ENCODE results near the gene LTBP1. TPM values are rescaled to one million over a fixed set of nuclear protein-coding genes. Genes with fewer than 3 reads are reported as not detected.

LTBP1 gene
- total and polyA plus RNA-seq, 7 experiments from 2014 or later, result 0.29 to 2.1 TPM; not detected in 5

- Mint-ChIP-seq H3K9me3 (peaks cover 0 to 3% (median 0%) of the 10 kb centered on the region in 11 donors), H3K27me3 (peaks cover 0 to 38% (median 5%) of the 10 kb centered on the region in 5 donors), H3K36me3 (no peaks in the 10 kb centered on the region), H3K4me1 (no peaks in the 10 kb centered on the region), H3K27ac (no peak overlapping the region), H3K4me3 (no peak overlapping the region)
- no peak overlapping the region for H3K27ac ChIP-seq (ENCODE audit: low read depth, low read length)
- no peaks in the 10 kb centered on the region for H3K4me1 ChIP-seq (ENCODE audit: control insufficient read depth in 2 of 2, insufficient read depth in 2 of 2, low read length in 2 of 2)
- H3K27me3 ChIP-seq (ENCODE audit: control insufficient read depth in 2 of 2, insufficient read depth in 2 of 2, low read length in 2 of 2), result no peaks in the 10 kb centered on the region
- intact Hi-C loops (cut with micrococcal nuclease), result loop anchor here in 1 of 2 donors (5.0 kb wide), 1 partner anchor 550 kb away; no protein-coding TSS in a partner anchor
- no peaks in the 10 kb centered on the region for H3K9me3 ChIP-seq (ENCODE audit: control insufficient read depth in 2 of 3, low read length in 3 of 3)
- no peak for DNase-seq
- no peak for ATAC-seq
- no peaks in the 10 kb centered on the region for H3K36me3 ChIP-seq (ENCODE audit: control insufficient read depth in 2 of 3, insufficient read depth in 3 of 3, low read length in 3 of 3)
- H3K4me3 ChIP-seq (ENCODE audit: low read length), result no peak overlapping the region
- POLR2A ChIA-PET, result no interaction called here
- CTCF ChIA-PET, result no interaction called here
Observed at GRCh38 chr2:33032245-33032644, 85.5 kb downstream of the LTBP1 start.

- Histone ChIP-seq H3K36me3 (ENCODE audit: control insufficient read depth in 2 of 3, insufficient read depth in 3 of 3, low read length in 3 of 3) (no peaks in the 10 kb centered on the region), H3K27me3 (ENCODE audit: control insufficient read depth in 2 of 2, insufficient read depth in 2 of 2, low read length in 2 of 2) (no peaks in the 10 kb centered on the region), H3K27ac (ENCODE audit: low read depth, low read length) (no peak overlapping the region), H3K4me1 (ENCODE audit: control insufficient read depth in 2 of 2, insufficient read depth in 2 of 2, low read length in 2 of 2) (no peaks in the 10 kb centered on the region), H3K4me3 (ENCODE audit: low read length) (no peak overlapping the region), H3K9me3 (ENCODE audit: control insufficient read depth in 2 of 3, low read length in 3 of 3) (no peaks in the 10 kb centered on the region)
- no peaks in the 10 kb centered on the region for H3K4me1 Mint-ChIP-seq
- ChIA-PET CTCF (no interaction called here), POLR2A (no interaction called here)
- H3K9me3 Mint-ChIP-seq, result no peaks in the 10 kb centered on the region
- no peak for DNase-seq
- H3K4me3 Mint-ChIP-seq, result no peak overlapping the region
- H3K27ac Mint-ChIP-seq, result no peak overlapping the region
- H3K27me3 Mint-ChIP-seq, result peaks cover 0 to 30% (median 5%) of the 10 kb centered on the region in 5 donors
- intact Hi-C loops (cut with micrococcal nuclease), result loop anchor here in 1 of 2 donors (5.0 kb wide), 1 partner anchor 549 kb away; no protein-coding TSS in a partner anchor
- H3K36me3 Mint-ChIP-seq, result no peaks in the 10 kb centered on the region
- ATAC-seq, result no peak
Observed at GRCh38 chr2:33033606-33034081, 86.9 kb downstream of the LTBP1 start.

- ATAC-seq (no peak), DNase-seq (no peak)
- Mint-ChIP-seq H3K36me3 (no peaks in the 10 kb centered on the region), H3K4me1 (no peaks in the 10 kb centered on the region), H3K4me3 (no peak overlapping the region), H3K9me3 (no peaks in the 10 kb centered on the region), H3K27ac (no peak overlapping the region), H3K27me3 (peaks cover 0 to 30% (median 5%) of the 10 kb centered on the region in 5 donors)
- H3K9me3 ChIP-seq (ENCODE audit: control insufficient read depth in 2 of 3, low read length in 3 of 3), result no peaks in the 10 kb centered on the region
- no peaks in the 10 kb centered on the region for H3K36me3 ChIP-seq (ENCODE audit: control insufficient read depth in 2 of 3, insufficient read depth in 3 of 3, low read length in 3 of 3)
- no peaks in the 10 kb centered on the region for H3K4me1 ChIP-seq (ENCODE audit: control insufficient read depth in 2 of 2, insufficient read depth in 2 of 2, low read length in 2 of 2)
- no peak overlapping the region for H3K27ac ChIP-seq (ENCODE audit: low read depth, low read length)
- intact Hi-C loops (cut with micrococcal nuclease), result loop anchor here in 1 of 2 donors (5.0 kb wide), 1 partner anchor 548 kb away; no protein-coding TSS in a partner anchor
- no peaks in the 10 kb centered on the region for H3K27me3 ChIP-seq (ENCODE audit: control insufficient read depth in 2 of 2, insufficient read depth in 2 of 2, low read length in 2 of 2)
- CTCF ChIA-PET, result no interaction called here
- no peak overlapping the region for H3K4me3 ChIP-seq (ENCODE audit: low read length)
- POLR2A ChIA-PET, result no interaction called here
Observed at GRCh38 chr2:33034784-33035183, 88.0 kb downstream of the LTBP1 start.

- no peaks in the 10 kb centered on the region for H3K9me3 Mint-ChIP-seq
- CTCF ChIA-PET, result no interaction called here
- Histone ChIP-seq H3K27ac (ENCODE audit: low read depth, low read length) (no peak overlapping the region), H3K4me1 (ENCODE audit: control insufficient read depth in 2 of 2, insufficient read depth in 2 of 2, low read length in 2 of 2) (no peaks in the 10 kb centered on the region), H3K4me3 (ENCODE audit: low read length) (no peak overlapping the region), H3K9me3 (ENCODE audit: control insufficient read depth in 2 of 3, low read length in 3 of 3) (no peaks in the 10 kb centered on the region), H3K27me3 (ENCODE audit: control insufficient read depth in 2 of 2, insufficient read depth in 2 of 2, low read length in 2 of 2) (no peaks in the 10 kb centered on the region), H3K36me3 (ENCODE audit: control insufficient read depth in 2 of 3, insufficient read depth in 3 of 3, low read length in 3 of 3) (no peaks in the 10 kb centered on the region)
- H3K27me3 Mint-ChIP-seq, result peaks cover 0 to 15% (median 6%) of the 10 kb centered on the region in 5 donors
- ATAC-seq (no peak), DNase-seq (no peak)
- H3K4me1 Mint-ChIP-seq, result no peaks in the 10 kb centered on the region
- POLR2A ChIA-PET, result no interaction called here
- H3K27ac Mint-ChIP-seq, result no peak overlapping the region
- intact Hi-C loops (cut with micrococcal nuclease), result no loop called here
- no peak overlapping the region for H3K4me3 Mint-ChIP-seq
- no peaks in the 10 kb centered on the region for H3K36me3 Mint-ChIP-seq
Observed at GRCh38 chr2:33038230-33038629, 91.5 kb downstream of the LTBP1 start.

DNA sequence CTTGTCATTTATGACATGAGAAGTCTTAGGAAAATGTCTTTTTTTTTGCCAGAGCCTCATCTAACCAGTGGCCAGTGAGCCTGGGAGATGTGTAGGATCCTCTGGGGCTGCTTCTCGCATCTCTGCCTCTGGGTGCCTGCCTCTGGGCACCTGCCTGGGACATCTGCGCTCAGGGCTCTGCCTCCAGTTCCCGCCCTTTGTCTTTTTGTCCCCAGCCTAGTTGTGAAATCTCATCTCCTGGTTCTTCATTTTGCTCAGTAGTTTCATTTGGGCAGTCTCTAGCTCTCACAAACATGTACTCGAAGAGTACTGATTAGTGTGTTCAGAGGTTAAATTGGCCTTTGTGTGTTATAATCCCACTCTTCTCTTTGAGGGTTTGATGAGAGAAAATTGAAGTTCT, 92.0 kb downstream of the LTBP1 start:
- CTCF ChIA-PET, result no interaction called here

GRCh38 chr2:33040541-33040940, 93.8 kb downstream of the LTBP1 start:
- no peaks in the 10 kb centered on the region for H3K4me1 Mint-ChIP-seq
- no peak overlapping the region for H3K4me3 Mint-ChIP-seq
- CTCF ChIA-PET, result no interaction called here

More for the DNA sequence above, 92.0 kb downstream of the LTBP1 start:
- no peaks in the 10 kb centered on the region for H3K27me3 ChIP-seq (ENCODE audit: control insufficient read depth in 2 of 2, insufficient read depth in 2 of 2, low read length in 2 of 2)
- Mint-ChIP-seq H3K27ac (no peak overlapping the region), H3K4me1 (no peaks in the 10 kb centered on the region), H3K9me3 (peaks cover 0 to 3% (median 0%) of the 10 kb centered on the region in 11 donors), H3K36me3 (no peaks in the 10 kb centered on the region), H3K4me3 (no peak overlapping the region), H3K27me3 (peaks cover 0 to 13% (median 6%) of the 10 kb centered on the region in 5 donors)
- no peak for ATAC-seq
- H3K4me1 ChIP-seq (ENCODE audit: control insufficient read depth in 2 of 2, insufficient read depth in 2 of 2, low read length in 2 of 2), result no peaks in the 10 kb centered on the region
- H3K27ac ChIP-seq (ENCODE audit: low read depth, low read length), result no peak overlapping the region
- no peak overlapping the region for H3K4me3 ChIP-seq (ENCODE audit: low read length)
- intact Hi-C loops (cut with micrococcal nuclease), result no loop called here
- POLR2A ChIA-PET, result no interaction called here
- no peaks in the 10 kb centered on the region for H3K36me3 ChIP-seq (ENCODE audit: control insufficient read depth in 2 of 3, insufficient read depth in 3 of 3, low read length in 3 of 3)
- no peaks in the 10 kb centered on the region for H3K9me3 ChIP-seq (ENCODE audit: control insufficient read depth in 2 of 3, low read length in 3 of 3)
- DNase-seq, result no peak

DNA sequence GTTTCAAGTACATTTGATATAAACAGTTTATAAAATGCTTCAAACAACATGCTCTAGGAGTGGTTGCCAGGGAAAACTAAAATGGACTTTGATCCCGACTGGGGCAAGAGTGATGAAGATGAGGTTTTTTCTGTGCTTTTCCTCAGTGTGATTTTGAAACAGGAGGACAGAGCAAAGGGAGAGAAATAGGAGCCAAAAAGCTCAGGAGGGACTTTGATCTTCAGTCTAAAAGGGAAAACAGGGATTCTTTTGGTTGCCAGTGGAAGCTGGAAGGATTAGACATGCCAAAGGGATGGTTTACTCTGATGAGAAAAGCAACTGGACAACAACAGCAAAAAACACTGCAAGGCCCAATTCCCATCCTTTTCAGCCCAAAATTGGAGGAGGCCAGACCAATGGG, 95.5 kb downstream of the LTBP1 start:
- Mint-ChIP-seq H3K27ac (no peak overlapping the region), H3K36me3 (no peaks in the 10 kb centered on the region), H3K9me3 (peaks cover 0 to 3% (median 0%) of the 10 kb centered on the region in 11 donors), H3K4me3 (no peak overlapping the region), H3K27me3 (peaks cover 2 to 8% (median 5%) of the 10 kb centered on the region in 5 donors), H3K4me1 (no peaks in the 10 kb centered on the region)
- Histone ChIP-seq H3K4me1 (ENCODE audit: control insufficient read depth in 2 of 2, insufficient read depth in 2 of 2, low read length in 2 of 2) (no peaks in the 10 kb centered on the region), H3K27ac (ENCODE audit: low read depth, low read length) (no peak overlapping the region), H3K9me3 (ENCODE audit: control insufficient read depth in 2 of 3, low read length in 3 of 3) (no peaks in the 10 kb centered on the region), H3K36me3 (ENCODE audit: control insufficient read depth in 2 of 3, insufficient read depth in 3 of 3, low read length in 3 of 3) (no peaks in the 10 kb centered on the region), H3K27me3 (ENCODE audit: control insufficient read depth in 2 of 2, insufficient read depth in 2 of 2, low read length in 2 of 2) (no peaks in the 10 kb centered on the region), H3K4me3 (ENCODE audit: low read length) (no peak overlapping the region)
- ATAC-seq (no peak), DNase-seq (no peak)
- POLR2A ChIA-PET, result no interaction called here
- intact Hi-C loops (cut with micrococcal nuclease), result no loop called here
- CTCF ChIA-PET, result no interaction called here

More at GRCh38 chr2:33040541-33040940, 93.8 kb downstream of the LTBP1 start:
- DNase-seq, result no peak
- H3K27ac ChIP-seq (ENCODE audit: low read depth, low read length), result no peak overlapping the region
- H3K9me3 ChIP-seq (ENCODE audit: control insufficient read depth in 2 of 3, low read length in 3 of 3), result no peaks in the 10 kb centered on the region
- H3K36me3 ChIP-seq (ENCODE audit: control insufficient read depth in 2 of 3, insufficient read depth in 3 of 3, low read length in 3 of 3), result no peaks in the 10 kb centered on the region
- H3K27me3 ChIP-seq (ENCODE audit: control insufficient read depth in 2 of 2, insufficient read depth in 2 of 2, low read length in 2 of 2), result no peaks in the 10 kb centered on the region
- H3K27ac Mint-ChIP-seq, result no peak overlapping the region
- H3K4me1 ChIP-seq (ENCODE audit: control insufficient read depth in 2 of 2, insufficient read depth in 2 of 2, low read length in 2 of 2), result no peaks in the 10 kb centered on the region
- H3K36me3 Mint-ChIP-seq, result no peaks in the 10 kb centered on the region
- intact Hi-C loops (cut with micrococcal nuclease), result no loop called here
- POLR2A ChIA-PET, result no interaction called here
- no peak overlapping the region for H3K4me3 ChIP-seq (ENCODE audit: low read length)
- peaks cover 0 to 9% (median 6%) of the 10 kb centered on the region in 5 donors for H3K27me3 Mint-ChIP-seq
- H3K9me3 Mint-ChIP-seq, result peaks cover 0 to 3% (median 0%) of the 10 kb centered on the region in 11 donors
- ATAC-seq, result no peak

Data from naive thymus-derived CD4-positive, alpha-beta T cell (primary cell).